MM.1S (cell line): ENCODE data around the gene N4BP2L2.

Experiments
- DNase-seq: peaks from one replicate; pipeline ENCODE4 v3.0.0-alpha.2; 2015
- H2AFZ ChIP-seq: fragments of 300-600 bp; sonication (generic); 2 replicates; pipeline ENCODE4 v1.6.0; 2016; ENCODE audit warnings: antibody characterized with exemption, low read length
- H3F3A ChIP-seq: fragments of 300-600 bp; sonication (generic); 2 replicates; pipeline ENCODE4 v1.6.1; 2016; ENCODE audit warnings: mild to moderate bottlenecking, antibody characterized with exemption, low read length, moderate library complexity, mixed read lengths; ENCODE audit not compliant: insufficient read depth
- H3K27ac ChIP-seq: fragments of 300-600 bp; sonication (generic); 2 replicates; pipeline ENCODE4 v1.5.1; 2016; ENCODE audit warnings: mild to moderate bottlenecking, low read length
- H3K27me3 ChIP-seq: fragments of 300-600 bp; sonication (generic); replicated peaks from 2 replicates; pipeline ENCODE4 v1.6.0; 2016; ENCODE audit warnings: low read length; ENCODE audit not compliant: insufficient read depth
- H3K36me3 ChIP-seq: fragments of 300-600 bp; sonication (generic); replicated peaks from 2 replicates; pipeline ENCODE4 v1.6.1; 2016; ENCODE audit warnings: mild to moderate bottlenecking, low read length, mixed read lengths; ENCODE audit not compliant: insufficient read depth
- H3K4me1 ChIP-seq: fragments of 300-600 bp; sonication (generic); 2 replicates; pipeline ENCODE4 v1.6.1; 2016; ENCODE audit warnings: low read length, mixed read lengths
- H3K4me2 ChIP-seq: fragments of 300-600 bp; sonication (generic); 2 replicates; pipeline ENCODE4 v1.6.0; 2016; ENCODE audit warnings: low read depth, low read length
- H3K4me3 ChIP-seq: fragments of 300-600 bp; sonication (generic); 2 replicates; pipeline ENCODE4 v1.5.1; 2016; ENCODE audit warnings: low read length, mixed read lengths
- H3K79me2 ChIP-seq: fragments of 300-600 bp; sonication (generic); 2 replicates; pipeline ENCODE4 v1.6.1; 2016; ENCODE audit warnings: mixed run types, low read length, mixed read lengths
- H3K9ac ChIP-seq: fragments of 300-600 bp; sonication (generic); 2 replicates; pipeline ENCODE4 v1.6.1; 2016; ENCODE audit warnings: low read length, mixed read lengths
- H3K9me2 ChIP-seq: fragments of 300-600 bp; sonication (generic); replicated peaks from 2 replicates; pipeline ENCODE4 v1.6.1; 2016; ENCODE audit warnings: mild to moderate bottlenecking, low read length, mixed read lengths; ENCODE audit not compliant: insufficient read depth
- H3K9me3 ChIP-seq: fragments of 300-600 bp; sonication (generic); replicated peaks from 2 replicates; pipeline ENCODE4 v1.6.1; 2016; ENCODE audit warnings: mild to moderate bottlenecking, low read length, mixed read lengths; ENCODE audit not compliant: insufficient read depth
- H4K20me1 ChIP-seq: fragments of 300-600 bp; sonication (generic); 2 replicates; pipeline ENCODE4 v1.6.1; 2016; ENCODE audit warnings: mild to moderate bottlenecking, low read length, moderate library complexity, mixed read lengths; ENCODE audit not compliant: insufficient read depth
- CTCF ChIP-seq: fragments of 300-600 bp; sonication (generic); IDR thresholded peaks from 2 replicates; pipeline ENCODE4 v1.5.1; 2016; ENCODE audit warnings: antibody characterized with exemption, low read length, mixed read lengths
- EZH2 ChIP-seq: fragments of 300-600 bp; sonication (generic); optimal IDR thresholded peaks from 2 replicates; pipeline ENCODE3; 2017; ENCODE audit warnings: low read depth, mild to moderate bottlenecking, antibody characterized with exemption, low read length, mixed read lengths
- EZH2phosphoT487 ChIP-seq: fragments of 300-600 bp; sonication (generic); IDR thresholded peaks from 2 replicates; pipeline ENCODE4 v1.6.1; 2018; ENCODE audit warnings: antibody characterized with exemption, low read length

N4BP2L2 gene

GRCh38 chr13:32426990-32427851 lies 111.4 kb downstream of the N4BP2L2 start:
- peaks cover 62% of the 10 kb centered on the region for H3K79me2 ChIP-seq
- H3K36me3 ChIP-seq = no peaks in the 10 kb centered on the region
- peak overlapping the region; percentile 23; the same call in 1 of the 2 replicates for H2AFZ ChIP-seq

GRCh38 chr13:32426191-32426989 lies 112.2 kb downstream of the N4BP2L2 start:
- H3K9ac ChIP-seq = peak overlapping the region; percentile 87
- H3K9me2 ChIP-seq = no peaks in the 10 kb centered on the region
- H3K27ac ChIP-seq = peak overlapping the region; percentile 92
- peaks cover 17% of the 10 kb centered on the region for H3K4me1 ChIP-seq
- no peak for TF ChIP-seq CTCF
- no peak for TF ChIP-seq EZH2
- no peak for TF ChIP-seq EZH2phosphoT487
- peak overlapping the region; percentile 85 for H3K4me3 ChIP-seq
- peaks cover 22% of the 10 kb centered on the region for H3F3A ChIP-seq
- peak overlapping the region; percentile 23; the same call in 1 of the 2 replicates for H2AFZ ChIP-seq
- peak overlapping the region; percentile 79 for H3K4me2 ChIP-seq
- peaks cover 69% of the 10 kb centered on the region for H3K79me2 ChIP-seq
- no peaks in the 10 kb centered on the region for H3K36me3 ChIP-seq
- no peaks in the 10 kb centered on the region for H3K9me3 ChIP-seq
- no peaks in the 10 kb centered on the region for H3K27me3 ChIP-seq
- H4K20me1 ChIP-seq = no peaks in the 10 kb centered on the region
- DNase-seq = peak; percentile 77

More at GRCh38 chr13:32426990-32427851, 111.4 kb downstream of the N4BP2L2 start:
- no peaks in the 10 kb centered on the region for H3K9me3 ChIP-seq
- H3K9me2 ChIP-seq = no peaks in the 10 kb centered on the region
- no peak for TF ChIP-seq EZH2phosphoT487
- no peak for TF ChIP-seq EZH2
- no peak for TF ChIP-seq CTCF
- peak; percentile 44 for DNase-seq
- peaks cover 17% of the 10 kb centered on the region for H3K4me1 ChIP-seq
- peak overlapping the region; percentile 85 for H3K4me3 ChIP-seq
- H3K27me3 ChIP-seq = no peaks in the 10 kb centered on the region
- H3K27ac ChIP-seq = peak overlapping the region; percentile 92
- H3K9ac ChIP-seq = peak overlapping the region; percentile 87
- H3F3A ChIP-seq = peaks cover 22% of the 10 kb centered on the region
- peak overlapping the region; percentile 79 for H3K4me2 ChIP-seq
- H4K20me1 ChIP-seq = no peaks in the 10 kb centered on the region

GRCh38 chr13:32425158-32425557 lies 113.4 kb downstream of the N4BP2L2 start:
- H3F3A ChIP-seq = peaks cover 21% of the 10 kb centered on the region
- H4K20me1 ChIP-seq = no peaks in the 10 kb centered on the region
- H3K27me3 ChIP-seq = no peaks in the 10 kb centered on the region
- no peaks in the 10 kb centered on the region for H3K9me3 ChIP-seq
- H3K4me2 ChIP-seq = peak overlapping the region; percentile 79; the same call in 1 of the 2 replicates
- H2AFZ ChIP-seq = no peak overlapping the region
- TF ChIP-seq EZH2phosphoT487 (no peak), CTCF (no peak), EZH2 (no peak)
- no peak overlapping the region for H3K27ac ChIP-seq
- H3K9ac ChIP-seq = no peak overlapping the region
- H3K9me2 ChIP-seq = no peaks in the 10 kb centered on the region
- H3K36me3 ChIP-seq = no peaks in the 10 kb centered on the region
- 0 out of 2 replicates have a peak overlapping the region, but pooled peaks have one; percentile 85 for H3K4me3 ChIP-seq
- DNase-seq = no peak
- peaks cover 14% of the 10 kb centered on the region for H3K4me1 ChIP-seq
- peaks cover 70% of the 10 kb centered on the region for H3K79me2 ChIP-seq
